Stimulated activated CD4-positive, alpha-beta T cell treated with anti-CD3 and anti-CD28 coated beads, Interleukin-15, amount 100 ng/mL, for 48 hours (primary cell): ENCODE measurements around the gene APMAP.
A peak's percentile ranks its signal among the peaks of the same experiment; 100 is the strongest.
"Not testable (repeated sequence)": the region's sequence is repeated elsewhere in the genome, so short reads cannot be mapped to it uniquely, and the experiment has no call there.

ENCODE experiments used
- DNase-seq, 2 donors: peaks; one replicate each; pipeline ENCODE4 v3.0.0-alpha.2; 2020; ENCODE audit warnings: low read depth in 2 of 2

APMAP gene

DNA sequence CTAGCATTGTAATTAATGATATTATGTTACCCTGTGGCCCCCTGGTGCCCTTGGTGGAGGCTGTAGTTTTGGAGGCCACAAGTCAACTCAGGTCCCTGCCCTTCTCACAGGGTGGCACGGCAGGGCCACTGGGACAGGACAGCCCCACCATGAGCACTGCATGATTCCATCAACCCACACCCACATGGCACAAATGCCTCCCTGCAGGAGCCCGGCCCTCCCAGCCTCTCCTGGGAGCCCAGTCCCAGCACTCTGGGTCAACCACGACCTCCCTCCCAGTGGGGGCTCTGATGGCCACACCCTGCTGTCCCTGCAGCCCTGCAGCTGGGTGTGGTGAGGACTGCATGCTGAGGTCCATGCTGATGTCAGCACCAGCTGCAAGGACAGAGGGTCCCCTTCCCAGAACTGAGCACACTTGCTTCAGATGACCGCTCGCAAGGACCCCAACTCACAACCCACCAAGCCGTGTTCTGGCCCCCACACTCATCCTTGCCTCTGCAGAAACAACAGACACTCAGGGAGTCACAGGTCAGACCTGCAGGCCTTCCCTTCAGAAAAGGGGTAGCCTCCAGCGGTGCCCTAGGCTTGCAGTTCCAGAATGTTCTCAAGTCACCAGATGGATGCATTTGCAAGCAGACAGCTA is 59.2 kb downstream of the APMAP start:
- DNase-seq, result no peak

- DNase-seq, result not testable (repeated sequence)
Observed at GRCh38 chr20:24931893-24932292, 60.7 kb downstream of the APMAP start.

DNA sequence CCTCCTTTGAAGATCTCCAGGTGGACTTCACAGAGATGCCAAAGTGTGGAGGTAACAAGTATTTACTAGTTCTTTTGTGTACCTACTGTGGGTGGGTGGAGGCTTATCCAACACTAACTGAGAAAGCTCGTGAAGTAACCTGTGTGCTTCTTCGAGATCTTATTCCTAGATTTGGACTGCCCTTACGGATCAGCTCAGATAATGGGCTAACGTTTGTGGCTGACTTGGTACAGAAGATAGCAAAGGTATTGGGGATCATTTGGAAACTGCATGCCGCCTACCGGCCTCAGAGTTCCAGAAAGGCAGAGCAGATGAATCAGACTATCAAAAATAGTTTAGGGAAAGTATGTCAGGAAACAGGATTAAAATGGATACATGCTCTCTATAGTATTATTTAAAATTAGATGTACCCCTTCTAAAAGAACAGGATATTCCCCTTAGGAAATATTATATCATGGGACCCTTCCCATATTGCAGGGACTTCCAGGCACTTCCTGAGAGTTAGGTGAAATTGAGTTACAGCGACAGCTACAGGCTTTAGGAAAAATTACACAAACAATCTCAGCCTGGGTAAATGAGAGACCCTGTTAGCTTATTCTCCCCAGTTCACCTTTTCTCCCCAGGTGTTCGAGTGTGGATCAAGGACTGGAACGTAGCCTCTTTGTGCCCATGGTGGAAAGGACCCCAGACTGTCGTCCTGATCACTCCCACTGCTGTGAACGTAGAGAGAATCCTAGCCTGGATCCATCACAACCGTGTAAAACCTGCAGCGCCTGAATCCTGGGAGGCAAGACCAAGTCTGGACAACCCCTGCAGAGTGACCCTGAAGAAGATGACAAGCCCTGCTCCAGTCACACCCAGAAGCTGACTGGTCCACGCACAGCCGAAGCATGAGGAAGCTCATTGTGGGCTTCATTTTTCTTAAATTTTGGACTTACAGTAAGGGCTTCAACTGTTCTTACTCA is 61.5 kb downstream of the APMAP start:
- not testable (repeated sequence) for DNase-seq

GRCh38 chr20:24929867-24930723 is 62.5 kb downstream of the APMAP start:
- DNase-seq, result not testable (repeated sequence)

DNA sequence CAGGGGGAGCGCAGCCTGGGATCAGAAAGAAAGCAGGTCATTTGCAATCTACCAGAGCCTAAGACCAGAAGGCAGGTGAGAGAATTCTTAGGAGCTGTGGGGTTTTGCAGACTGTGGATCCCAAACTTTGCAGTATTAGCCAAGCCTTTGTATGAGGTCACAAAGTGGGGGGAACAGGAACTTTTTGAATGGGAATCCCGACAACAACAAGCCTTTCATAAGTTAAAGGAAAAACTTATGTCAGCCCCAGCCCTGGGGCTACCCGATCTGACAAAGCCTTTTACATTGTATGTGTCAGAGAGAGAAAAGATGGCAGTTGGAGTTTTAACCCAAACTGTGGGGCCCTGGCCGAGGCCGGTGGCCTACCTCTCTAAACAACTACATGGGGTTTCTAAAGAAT is 63.3 kb downstream of the APMAP start:
- DNase-seq, result not testable (repeated sequence)

DNA sequence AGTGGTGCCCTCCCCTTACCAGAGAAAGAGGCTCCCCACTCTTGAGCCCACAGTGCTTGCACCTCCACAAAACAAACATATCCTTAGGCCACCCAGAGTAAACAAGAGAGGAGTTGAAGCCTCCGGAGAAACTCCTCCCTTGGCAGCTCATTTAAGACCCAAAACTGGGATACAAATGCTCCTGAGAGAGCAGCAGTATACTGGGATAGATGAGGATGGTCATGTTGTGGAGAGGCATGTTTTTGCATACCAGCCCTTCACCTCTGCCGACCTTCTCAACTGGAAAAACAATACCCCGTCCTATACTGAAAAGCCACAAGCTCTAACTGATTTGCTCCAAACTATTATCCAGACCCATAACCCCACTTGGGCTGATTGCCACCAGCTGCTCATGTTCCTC is 71.8 kb downstream of the APMAP start:
- DNase-seq, result not testable (repeated sequence)

GRCh38 chr20:24919665-24920064 is 72.9 kb downstream of the APMAP start:
- not testable (repeated sequence) for DNase-seq

- DNase-seq, result no peak
Observed at GRCh38 chr20:24918579-24919566, 73.7 kb downstream of the APMAP start.

DNA sequence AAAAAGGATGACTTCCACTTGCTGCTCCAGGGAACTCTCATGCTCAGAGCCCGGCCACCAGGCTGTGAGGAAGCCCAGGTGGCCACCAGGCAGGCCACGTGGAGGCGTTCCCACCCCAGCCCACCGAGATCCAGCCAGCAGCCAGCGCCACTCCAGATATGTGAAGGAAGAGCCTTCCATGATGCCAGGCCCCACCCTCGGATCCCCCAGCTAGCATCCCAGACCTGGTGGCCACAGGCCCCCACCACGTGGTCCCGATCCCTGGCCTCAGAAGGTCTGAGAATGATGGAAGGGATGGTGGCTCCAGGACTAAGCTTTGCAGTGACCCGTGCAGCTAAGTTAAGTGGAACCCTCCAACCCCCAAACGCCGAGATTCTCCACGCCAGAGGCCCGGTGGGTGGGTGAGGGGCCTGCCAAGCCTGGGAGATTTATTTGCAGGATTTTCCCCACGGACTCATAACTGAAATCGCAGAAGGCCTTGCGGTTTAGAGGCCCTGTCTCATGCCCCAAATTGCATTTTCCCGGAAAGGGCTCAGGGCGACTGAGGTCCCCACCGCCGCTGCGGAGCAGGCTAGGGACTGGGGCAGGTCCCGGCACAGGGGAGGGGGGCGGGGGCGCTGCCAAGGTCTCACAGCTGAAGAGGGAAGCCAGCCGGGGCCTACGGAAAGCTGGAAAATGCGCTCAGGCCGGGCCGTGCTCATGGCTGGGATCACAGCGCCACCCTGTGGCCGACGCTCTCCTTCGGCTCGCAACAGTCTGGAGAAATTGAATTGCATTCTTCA is 74.6 kb downstream of the APMAP start:
- peak; percentile 30 to 40 for DNase-seq

DNA sequence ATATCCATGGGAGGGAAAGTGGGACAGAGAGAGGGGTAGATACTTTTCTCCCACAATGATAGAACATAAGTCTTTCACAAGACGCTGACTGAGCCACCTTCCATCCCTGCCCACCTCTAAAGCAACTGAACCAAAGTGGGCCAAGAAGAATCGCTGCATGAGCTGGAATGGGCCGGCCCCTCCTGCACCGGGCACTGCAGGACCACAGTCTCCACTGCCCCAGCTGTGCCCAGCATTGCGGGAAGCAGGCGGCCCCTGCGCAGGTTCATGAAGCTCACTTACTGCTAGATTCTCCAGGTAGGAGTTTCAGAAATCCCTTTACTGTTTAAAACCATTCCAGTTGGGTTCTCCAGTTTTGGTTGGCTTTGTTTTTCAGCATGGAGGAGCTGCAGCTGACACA is 75.5 kb downstream of the APMAP start:
- DNase-seq, result no peak

DNA sequence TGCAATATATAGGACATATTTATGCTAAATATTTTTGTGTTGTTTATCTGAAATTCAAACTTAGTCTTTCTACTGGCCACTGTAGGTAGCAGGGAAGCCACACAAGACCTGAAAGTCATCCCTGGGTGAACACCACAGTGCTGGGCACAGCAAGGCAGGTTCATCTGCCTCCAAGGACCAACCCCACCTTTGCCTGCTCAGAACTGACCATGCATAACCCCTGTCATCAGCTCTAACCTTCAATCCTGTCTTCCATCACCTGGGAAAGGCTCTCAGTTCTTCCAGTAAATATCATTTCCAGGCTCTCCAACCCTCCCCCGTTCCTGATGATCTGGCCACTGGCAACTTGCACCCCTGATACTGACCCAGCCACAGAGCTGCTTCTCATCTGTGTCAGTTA is 76.1 kb downstream of the APMAP start:
- DNase-seq, result no peak

GRCh38 chr20:24915892-24916291 is 76.7 kb downstream of the APMAP start:
- DNase-seq, result no peak

DNA sequence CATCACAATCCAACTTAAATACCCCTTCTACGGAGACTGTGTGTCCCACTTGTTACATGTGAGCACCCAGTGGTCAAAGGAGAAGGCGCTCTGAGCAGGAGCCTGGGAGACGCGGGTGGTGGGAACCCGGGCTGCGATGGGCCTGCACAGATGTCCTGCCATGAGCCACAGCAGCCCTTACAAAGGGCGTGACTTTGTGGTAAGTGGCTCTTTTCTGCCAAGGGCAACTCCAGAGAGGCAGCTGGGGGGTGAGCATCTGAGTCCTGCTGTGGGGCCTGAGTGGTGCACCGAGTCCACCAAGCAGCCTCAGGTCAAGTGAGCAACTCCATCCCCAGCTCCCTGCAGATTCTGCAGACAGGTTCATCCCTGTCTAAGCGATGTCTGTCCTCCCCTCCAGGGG is 77.1 kb downstream of the APMAP start:
- DNase-seq, result no peak

DNA sequence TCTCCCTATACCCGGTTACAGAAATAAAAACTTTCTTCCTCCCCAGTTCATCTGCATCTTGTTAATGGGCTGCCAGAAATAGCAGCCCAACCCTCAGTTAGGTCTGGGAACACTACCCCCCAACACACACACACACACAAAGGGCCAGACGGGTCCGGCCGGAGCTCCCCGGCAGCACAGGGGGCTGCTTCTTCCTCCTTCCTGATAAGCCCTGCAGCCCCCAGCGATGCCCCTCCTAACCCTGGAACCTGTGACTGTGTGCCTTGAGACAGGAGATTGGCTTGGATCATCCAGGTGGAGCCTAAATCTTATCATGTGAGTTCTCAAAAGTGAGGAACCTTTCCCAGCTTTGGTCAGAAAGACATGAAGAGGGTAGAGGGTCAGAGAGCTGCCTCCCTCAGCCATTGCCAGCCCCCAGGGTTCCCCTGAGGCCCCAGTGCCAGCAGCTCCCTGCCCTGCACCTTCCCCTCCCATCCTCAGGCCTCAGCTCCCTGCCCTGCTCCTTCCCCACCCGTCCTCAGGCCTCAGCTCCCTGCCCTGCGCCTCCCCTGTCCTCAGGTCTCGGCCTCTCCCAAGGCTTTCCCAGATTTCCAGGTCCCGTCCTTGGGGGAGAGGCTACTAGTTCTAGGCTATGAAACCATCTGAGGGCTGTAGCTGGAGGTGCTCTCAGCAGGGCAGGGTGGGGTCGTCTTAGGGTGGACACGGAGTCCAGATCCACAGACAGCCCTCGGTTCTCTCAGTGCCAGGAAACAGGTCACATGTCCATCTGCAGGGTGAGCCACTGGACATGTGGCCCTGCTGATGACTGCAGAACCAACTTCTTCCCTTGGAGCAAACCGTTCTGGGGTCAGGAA is 77.9 kb downstream of the APMAP start:
- no peak for DNase-seq

DNA sequence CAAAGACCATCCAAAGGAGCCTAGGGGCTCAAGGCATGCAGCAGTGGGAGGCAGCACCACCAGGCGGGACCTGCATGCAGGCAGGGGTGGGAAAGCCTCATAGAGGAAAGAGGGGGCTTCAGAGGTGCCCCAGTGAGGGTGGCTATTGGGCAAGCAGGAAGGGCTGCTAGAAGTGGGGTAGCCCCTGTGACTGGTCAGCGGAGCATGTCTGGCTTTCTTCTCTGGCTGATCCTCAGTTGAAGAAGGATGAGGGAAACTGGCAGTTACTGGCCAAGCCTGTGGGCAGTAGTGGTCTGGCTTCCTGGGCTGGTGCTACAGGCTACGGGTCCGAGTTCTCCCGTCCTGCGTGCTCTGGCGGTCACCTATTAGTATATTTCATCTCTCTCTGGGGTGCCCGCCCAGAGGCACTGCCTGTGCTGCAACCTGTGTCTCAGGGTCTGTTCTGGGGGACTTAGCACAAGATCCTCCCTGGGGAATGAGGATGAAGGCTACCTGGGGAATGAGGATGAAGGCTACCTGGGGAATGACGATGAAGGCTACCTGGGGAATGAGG is 79.4 kb downstream of the APMAP start:
- DNase-seq, result no peak
